Duodenal mucosa (tissue), 2 donors: ENCODE measurements around the gene GSTA3.
"Not testable (repeated sequence)": the region's sequence is repeated elsewhere in the genome, so short reads cannot be mapped to it uniquely, and the experiment has no call there.

Experiments
- H3K27ac ChIP-seq: one replicate; pipeline ENCODE4 v1.7.0; 2013; ENCODE audit warnings: low read depth, low read length
- H3K27me3 ChIP-seq, 2 donors: one replicate each; pipeline ENCODE4 v1.7.0; 2013; ENCODE audit warnings: low read length in 2 of 2, control low read depth in 1 of 2; ENCODE audit not compliant: insufficient read depth in 2 of 2, control insufficient read depth in 1 of 2
- H3K36me3 ChIP-seq, 2 donors: one replicate each; pipeline ENCODE4 v1.7.0; 2013; ENCODE audit warnings: low read length in 2 of 2, control low read depth in 1 of 2; ENCODE audit not compliant: insufficient read depth in 2 of 2, control insufficient read depth in 1 of 2
- H3K4me1 ChIP-seq, 2 donors: one replicate each; pipeline ENCODE4 v1.7.0; 2013; ENCODE audit warnings: low read length in 2 of 2, control low read depth in 1 of 2; ENCODE audit not compliant: insufficient read depth in 2 of 2, control insufficient read depth in 1 of 2
- H3K4me3 ChIP-seq, 2 donors: one replicate each; pipeline ENCODE4 v1.7.0; 2013; ENCODE audit warnings: low read length in 2 of 2, low read depth in 1 of 2
- H3K9ac ChIP-seq, 2 donors: one replicate each; pipeline ENCODE4 v1.7.0; 2013; ENCODE audit warnings: low read length in 2 of 2, low read depth in 1 of 2
- H3K9me3 ChIP-seq, 2 donors: one replicate each; pipeline ENCODE4 v1.7.0; 2013; ENCODE audit warnings: low read length in 2 of 2, control low read depth in 1 of 2; ENCODE audit not compliant: control insufficient read depth in 1 of 2

Gene GSTA3

DNA sequence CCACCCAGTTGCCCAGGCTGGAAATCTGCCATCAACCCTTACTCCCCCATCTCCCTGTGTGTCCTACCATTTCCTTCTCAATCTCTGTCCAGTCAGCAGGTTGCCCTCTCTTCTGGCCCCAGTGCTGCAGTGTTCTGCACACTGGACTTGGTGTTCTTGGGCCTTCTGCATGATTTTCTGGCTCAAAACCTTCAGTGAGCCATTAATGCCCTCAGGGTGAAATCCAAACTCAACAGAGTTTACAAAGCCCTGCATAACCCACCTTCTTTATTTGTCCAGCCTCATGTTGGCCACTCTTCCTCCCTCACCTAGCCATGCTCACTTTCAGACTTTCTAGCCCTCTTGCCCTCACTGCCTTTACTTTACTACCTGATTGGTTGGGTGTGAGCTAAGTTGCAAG, 5.0 kb upstream of the GSTA3 start:
- Histone ChIP-seq H3K4me3 (no peak overlapping the region), H3K36me3 (no peaks in the 10 kb centered on the region), H3K9me3 (no peaks in the 10 kb centered on the region), H3K27ac (no peak overlapping the region), H3K4me1 (no peaks in the 10 kb centered on the region), H3K27me3 (no peaks in the 10 kb centered on the region), H3K9ac (no peak overlapping the region)

DNA sequence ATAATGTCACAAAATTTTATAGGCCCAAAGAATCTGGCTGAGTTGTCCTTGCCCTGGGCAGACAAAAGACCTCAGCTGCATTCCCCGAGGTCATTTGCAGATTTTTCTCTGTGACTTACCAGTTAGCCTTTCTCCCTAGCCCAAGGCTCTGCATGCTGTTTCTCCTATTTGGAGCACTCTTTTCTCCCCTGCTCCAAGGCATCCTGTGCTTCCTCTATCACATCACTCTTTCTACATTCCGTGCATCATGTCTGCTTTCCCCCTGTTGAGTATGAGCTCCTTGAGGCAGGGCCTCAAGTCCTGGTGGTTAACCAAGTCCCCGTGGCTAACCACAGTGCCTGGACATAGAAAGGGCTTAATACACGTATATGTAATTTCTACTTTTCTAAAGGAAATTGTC, 593 bp upstream of the GSTA3 start:
- H3K27ac ChIP-seq = no peak overlapping the region
- H3K9me3 ChIP-seq = no peaks in the 10 kb centered on the region
- H3K4me1 ChIP-seq = no peaks in the 10 kb centered on the region
- H3K4me3 ChIP-seq = no peak overlapping the region
- H3K9ac ChIP-seq = no peak overlapping the region
- H3K36me3 ChIP-seq = no peaks in the 10 kb centered on the region
- no peaks in the 10 kb centered on the region for H3K27me3 ChIP-seq

DNA sequence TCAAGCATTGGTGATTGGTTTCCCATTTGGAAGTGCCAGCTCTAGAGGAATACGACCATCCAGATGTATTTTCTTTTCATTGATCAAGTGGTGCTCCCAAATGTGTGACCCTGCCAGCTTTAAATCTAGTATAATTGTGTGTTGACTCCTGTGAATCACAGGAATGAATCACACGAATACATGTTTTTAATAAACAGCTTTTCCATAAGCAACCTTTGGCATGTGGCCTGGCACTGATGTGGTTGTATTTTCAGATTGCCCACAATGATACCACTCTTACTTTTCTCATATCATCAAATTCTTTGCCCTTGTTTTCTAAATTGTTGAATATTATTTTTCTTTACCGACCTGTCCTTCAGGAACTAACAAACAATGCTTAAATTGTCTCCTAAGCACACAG, 367 bp downstream of the GSTA3 start:
- no peaks in the 10 kb centered on the region for H3K27me3 ChIP-seq
- no peak overlapping the region for H3K27ac ChIP-seq
- no peaks in the 10 kb centered on the region for H3K9me3 ChIP-seq
- H3K36me3 ChIP-seq = no peaks in the 10 kb centered on the region
- H3K9ac ChIP-seq = no peak overlapping the region
- no peaks in the 10 kb centered on the region for H3K4me1 ChIP-seq
- H3K4me3 ChIP-seq = no peak overlapping the region

DNA sequence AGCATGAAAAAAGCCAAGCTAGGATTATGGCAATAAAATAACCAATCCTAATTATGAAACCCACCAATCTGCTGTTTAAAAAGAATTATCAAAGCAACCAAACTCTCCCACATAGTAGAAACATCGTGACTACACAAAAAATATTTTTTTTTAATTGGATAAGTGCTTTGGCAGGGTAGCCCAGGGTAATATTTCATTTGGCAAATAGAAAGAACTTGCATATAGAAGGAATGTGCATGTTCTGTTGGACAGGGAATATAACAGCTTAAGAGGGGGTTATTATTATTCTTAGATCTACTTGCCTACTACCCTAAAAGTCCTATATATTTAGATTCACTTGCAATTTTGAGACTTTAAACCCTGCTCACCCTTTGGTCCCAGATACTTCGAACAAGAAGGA, 972 bp downstream of the GSTA3 start:
- Histone ChIP-seq H3K9ac (no peak overlapping the region), H3K9me3 (no peaks in the 10 kb centered on the region), H3K27ac (no peak overlapping the region), H3K27me3 (no peaks in the 10 kb centered on the region), H3K4me1 (no peaks in the 10 kb centered on the region), H3K36me3 (no peaks in the 10 kb centered on the region), H3K4me3 (no peak overlapping the region)

DNA sequence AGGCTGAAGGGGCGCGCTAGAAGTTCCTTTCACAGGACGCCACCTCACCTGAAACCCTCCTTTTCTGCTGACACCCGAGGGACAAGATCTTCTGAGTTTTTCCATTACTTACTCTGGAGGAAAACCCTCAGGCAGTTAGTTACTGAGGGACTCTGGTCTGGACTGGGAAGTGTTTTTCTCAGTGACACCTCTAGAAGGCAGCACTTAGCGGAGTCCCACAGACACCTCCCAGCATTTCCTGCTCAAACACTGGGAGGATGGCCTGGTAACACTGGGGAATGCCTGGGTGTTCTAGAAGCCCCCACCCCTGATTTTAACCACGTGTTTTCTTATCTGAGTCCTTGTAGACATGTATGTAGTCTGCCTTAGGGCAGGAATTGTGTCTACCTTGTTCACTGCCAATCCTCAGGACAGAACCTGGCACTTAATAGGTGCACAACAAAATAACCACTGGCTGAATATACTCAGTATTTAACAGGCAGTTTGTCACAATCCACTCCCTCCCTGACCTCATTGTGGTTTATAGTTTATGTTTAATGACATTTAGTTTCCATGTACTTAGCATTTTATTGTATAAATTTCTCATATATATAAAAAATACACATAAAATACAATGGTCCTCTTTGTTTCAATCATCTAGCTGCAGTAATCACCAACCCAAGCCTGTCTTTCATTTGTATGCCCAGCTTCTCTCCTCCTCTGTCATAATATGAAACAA, 4.8 kb downstream of the GSTA3 start:
- Histone ChIP-seq H3K36me3 (no peaks in the 10 kb centered on the region), H3K9ac (no peak overlapping the region), H3K4me3 (no peak overlapping the region), H3K4me1 (no peaks in the 10 kb centered on the region), H3K9me3 (no peaks in the 10 kb centered on the region), H3K27ac (no peak overlapping the region), H3K27me3 (no peaks in the 10 kb centered on the region)

DNA sequence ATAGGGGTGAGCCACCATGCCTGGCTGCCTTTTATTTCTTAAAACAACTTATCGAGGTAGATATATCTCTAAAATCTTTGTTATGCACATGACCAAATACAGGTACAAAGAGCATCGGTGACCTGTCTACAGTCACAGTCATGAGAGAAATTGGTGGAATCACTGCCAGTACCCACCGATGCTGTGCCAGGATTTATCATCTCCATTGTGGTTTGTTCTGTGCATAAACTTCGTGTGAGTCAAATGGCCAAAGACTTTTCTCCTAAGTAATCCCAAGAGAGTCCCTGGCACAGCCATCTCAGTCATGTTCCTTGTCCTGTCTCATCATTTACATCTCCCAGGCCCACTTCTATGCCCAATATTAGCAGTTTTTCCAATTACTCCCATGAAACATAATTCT, 9.0 kb downstream of the GSTA3 start:
- no peak overlapping the region for H3K27ac ChIP-seq
- no peaks in the 10 kb centered on the region for H3K27me3 ChIP-seq
- no peaks in the 10 kb centered on the region for H3K9me3 ChIP-seq
- H3K4me3 ChIP-seq = no peak overlapping the region
- H3K4me1 ChIP-seq = no peaks in the 10 kb centered on the region
- H3K9ac ChIP-seq = no peak overlapping the region
- H3K36me3 ChIP-seq = no peaks in the 10 kb centered on the region

DNA sequence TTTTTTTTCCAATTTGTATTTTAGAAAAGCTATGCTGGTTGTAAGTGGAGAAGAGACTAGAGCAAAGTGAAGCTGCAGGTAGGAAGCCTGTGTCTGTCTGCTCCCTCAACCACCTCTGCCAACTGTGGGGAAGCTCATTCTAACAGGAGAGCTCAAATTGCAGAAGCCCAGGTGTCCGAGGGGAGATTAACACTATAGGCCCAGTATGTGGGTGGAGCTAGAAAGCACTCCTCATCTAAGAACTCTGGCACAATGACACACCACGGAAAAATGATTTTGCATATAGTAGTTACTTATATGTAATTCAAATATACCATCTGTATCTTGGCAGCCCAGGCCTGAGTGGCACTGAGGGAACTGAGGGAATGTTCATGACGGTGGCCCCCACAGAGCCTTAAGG, 13.7 kb downstream of the GSTA3 start:
- not testable (repeated sequence) for H3K9me3 ChIP-seq, H3K4me1 ChIP-seq, H3K27ac ChIP-seq, H3K4me3 ChIP-seq, H3K9ac ChIP-seq, H3K27me3 ChIP-seq, H3K36me3 ChIP-seq

DNA sequence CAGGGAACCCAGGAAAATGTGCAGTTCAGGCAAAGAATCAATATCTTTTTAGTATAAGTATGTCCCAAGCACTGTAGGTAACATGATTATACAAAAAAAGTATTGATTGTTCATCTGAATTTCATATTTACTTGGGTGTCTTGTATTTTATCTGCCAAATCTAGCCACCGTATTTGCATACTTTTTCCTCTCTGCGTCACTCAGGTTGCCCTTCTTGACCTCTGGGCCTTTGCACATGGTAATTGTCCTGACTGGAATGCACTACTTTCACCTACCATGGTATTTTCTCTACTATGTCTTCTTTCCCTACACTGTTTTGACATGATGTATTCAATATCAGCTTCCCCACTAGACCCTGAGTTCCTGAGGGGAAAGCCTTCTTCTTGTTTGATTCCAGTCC, 15.2 kb downstream of the GSTA3 start:
- Histone ChIP-seq H3K27ac (no peak overlapping the region), H3K4me1 (no peaks in the 10 kb centered on the region), H3K9me3 (no peaks in the 10 kb centered on the region), H3K36me3 (no peaks in the 10 kb centered on the region), H3K9ac (no peak overlapping the region), H3K4me3 (no peak overlapping the region), H3K27me3 (no peaks in the 10 kb centered on the region)

DNA sequence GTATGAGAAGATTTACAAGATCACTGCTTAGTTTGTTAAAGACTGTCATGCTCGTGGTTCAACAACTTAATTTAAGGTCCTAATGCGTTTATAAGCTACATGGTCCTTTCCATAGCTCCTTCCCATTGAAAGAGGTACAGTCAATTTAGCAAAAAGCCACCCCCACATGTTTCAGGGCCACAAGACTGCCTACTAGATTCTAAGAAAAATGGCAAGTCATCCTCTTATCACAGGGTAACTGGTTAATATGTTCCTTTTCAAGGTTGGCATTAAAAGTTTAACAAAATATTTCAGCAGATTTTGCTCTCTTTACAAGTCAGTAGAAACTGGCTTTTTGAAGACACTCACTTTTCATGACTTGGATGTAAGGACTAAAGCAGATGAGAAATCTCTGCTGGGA, 15.7 kb downstream of the GSTA3 start:
- Histone ChIP-seq H3K27ac (no peak overlapping the region), H3K9ac (no peak overlapping the region), H3K36me3 (no peaks in the 10 kb centered on the region), H3K4me1 (no peaks in the 10 kb centered on the region), H3K27me3 (no peaks in the 10 kb centered on the region), H3K4me3 (no peak overlapping the region), H3K9me3 (no peaks in the 10 kb centered on the region)

DNA sequence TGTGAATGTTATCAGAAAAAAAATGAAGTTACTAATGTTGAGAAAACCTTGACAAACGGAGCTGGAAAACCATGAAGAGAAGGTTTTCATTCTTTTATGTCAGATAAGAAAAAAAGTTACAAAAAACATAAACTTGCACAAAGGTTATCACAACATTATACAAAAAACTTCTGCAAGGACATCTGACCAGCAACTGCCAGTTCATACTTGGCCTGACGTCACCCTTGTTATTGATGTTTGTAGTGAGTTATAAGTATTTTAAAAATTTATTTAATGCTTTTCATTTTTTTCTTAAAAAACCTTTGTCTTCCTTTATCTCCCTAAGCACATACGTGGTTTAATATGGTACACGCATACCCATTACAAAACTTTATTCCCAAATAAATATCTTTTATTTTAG, 16.3 kb downstream of the GSTA3 start:
- no peak overlapping the region for H3K4me3 ChIP-seq
- no peak overlapping the region for H3K27ac ChIP-seq
- no peak overlapping the region for H3K9ac ChIP-seq
- no peaks in the 10 kb centered on the region for H3K9me3 ChIP-seq
- H3K4me1 ChIP-seq = no peaks in the 10 kb centered on the region
- H3K27me3 ChIP-seq = no peaks in the 10 kb centered on the region
- no peaks in the 10 kb centered on the region for H3K36me3 ChIP-seq

DNA sequence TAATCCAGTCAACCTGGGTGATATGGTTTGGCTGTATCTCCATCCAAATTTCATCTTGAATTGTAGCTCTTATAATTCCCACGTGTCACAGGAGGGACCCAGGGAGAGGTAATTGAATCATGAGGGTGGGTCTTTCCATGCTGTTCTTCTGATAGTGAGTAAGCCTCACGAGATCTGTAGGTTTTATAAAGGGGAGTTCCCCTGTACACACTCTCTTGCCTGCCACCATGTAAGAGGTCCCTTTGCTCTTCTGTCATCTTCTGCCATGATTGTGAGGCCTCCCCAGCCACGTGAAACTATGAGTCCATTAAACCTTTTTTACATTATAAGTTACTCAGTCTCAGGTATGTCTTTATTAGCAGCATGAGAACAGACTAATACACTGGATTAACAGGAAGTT, 19.5 kb downstream of the GSTA3 start:
- Histone ChIP-seq H3K9ac (no peak overlapping the region), H3K4me1 (no peaks in the 10 kb centered on the region), H3K27me3 (no peaks in the 10 kb centered on the region), H3K4me3 (no peak overlapping the region), H3K36me3 (no peaks in the 10 kb centered on the region), H3K9me3 (no peaks in the 10 kb centered on the region), H3K27ac (no peak overlapping the region)
